ENCODE measurements around the gene KIRREL3.

GRCh38 chr11:126808836-126809235, 191.7 kb downstream of the KIRREL3 start:
- no peak for TF ChIP-seq CTCF (conservative IDR thresholded peaks at IDR 0.05)
- TF ChIP-seq ZFX (IDR thresholded peaks at IDR 0.05): no peak
